Gastrocnemius medialis (tissue), 4 donors: Measurements from ENCODE around the gene PPAN.

ENCODE experiments used
- CTCF ChIP-seq, 5 experiments: fragments of 450-650 bp in 3 of 5; fragments of 200-600 bp in 2 of 5; sonication (generic) in 2 of 5; IDR thresholded peaks in 4 of 5; conservative IDR thresholded peaks in 1 of 5; 1 replicate in 4 of 5; 2 replicates in 1 of 5; pipeline ENCODE4 v1.5.1; 2016 to 2019; ENCODE audit warnings: antibody characterized with exemption in 5 of 5, mild to moderate bottlenecking in 3 of 5, moderate library complexity in 3 of 5
- POLR2A ChIP-seq, 2 donors: fragments of 450-650 bp; IDR thresholded peaks; one replicate each; pipeline ENCODE4 v1.6.1; 2017; ENCODE audit warnings: antibody characterized with exemption in 2 of 2, mild to moderate bottlenecking in 2 of 2, moderate library complexity in 2 of 2

DNA sequence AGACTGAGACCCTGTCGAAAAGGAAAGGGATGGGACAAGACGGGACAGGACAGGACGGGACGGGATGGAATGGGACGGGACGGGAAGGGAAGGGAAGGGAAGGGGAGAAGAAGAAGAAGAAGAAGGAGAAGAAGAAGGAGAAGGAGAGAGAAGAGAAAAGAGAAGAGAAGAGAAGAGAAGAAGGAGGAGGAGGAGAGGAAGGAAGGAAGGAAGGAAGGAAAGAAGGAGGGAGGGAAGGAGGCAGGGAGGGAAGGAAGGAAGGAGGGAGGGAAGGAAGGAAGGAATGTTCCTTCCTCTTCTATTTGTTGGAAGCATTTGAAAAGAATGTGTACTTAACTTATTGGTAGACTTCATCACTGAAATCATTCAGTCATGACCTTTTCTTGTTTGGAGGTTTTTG lies 29.6 kb upstream of the PPAN start:
- TF ChIP-seq CTCF (IDR thresholded peaks at IDR 0.05 in 4 of 5, conservative IDR thresholded peaks at IDR 0.05 in 1 of 5) (no peak), POLR2A (IDR thresholded peaks at IDR 0.05) (no peak)
